GM21423 (cell line): ENCODE data around the gene VWA8.
"Not testable (repeated sequence)": the region's sequence is repeated elsewhere in the genome, so short reads cannot be mapped to it uniquely, and the experiment has no call there.

Source experiments
- ATAC-seq: cut with Tn5 transposase; IDR thresholded peaks from one replicate; pipeline ENCODE4 v1.9.1; 2021; ENCODE audit warnings: mild to moderate bottlenecking, moderate library complexity; ENCODE audit not compliant: unreplicated experiment

VWA8 gene

DNA sequence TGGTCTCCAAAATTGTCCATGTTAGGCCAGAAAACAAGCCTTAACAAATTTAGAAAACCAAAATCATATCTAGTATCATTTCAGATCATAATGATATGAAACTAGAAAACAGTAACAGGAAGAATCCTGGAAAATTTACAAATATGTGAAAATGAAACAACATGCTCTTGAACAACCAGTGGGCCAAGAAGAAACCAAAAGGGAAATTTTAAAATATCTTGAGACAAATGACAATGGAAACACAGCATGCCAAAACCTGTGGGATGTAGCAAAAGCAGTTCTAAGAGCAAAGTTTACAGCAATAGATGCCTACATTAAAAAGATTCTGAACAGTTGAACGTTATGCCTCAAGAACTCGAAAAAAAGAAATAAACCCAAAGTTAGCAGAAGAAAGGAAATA lies 32.6 kb downstream of the VWA8 start:
- ATAC-seq: no peak

DNA sequence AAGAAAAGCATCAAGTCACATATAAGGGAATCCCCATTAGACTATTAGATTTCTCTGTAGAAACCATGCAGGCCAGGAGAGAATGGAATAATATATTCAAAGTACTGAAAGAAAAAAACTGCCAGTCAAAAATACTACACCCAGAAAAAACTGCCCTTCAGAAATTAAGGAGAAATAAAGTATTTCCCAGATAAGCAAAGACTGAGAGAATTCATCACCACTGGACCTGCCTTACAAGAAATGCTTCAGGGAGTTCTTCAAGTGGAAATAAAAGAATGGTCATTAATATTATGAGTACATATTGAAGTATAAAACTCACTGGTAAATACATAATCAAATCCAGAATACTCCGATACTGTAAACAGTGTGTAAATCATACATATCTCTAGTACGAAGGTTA lies 35.9 kb downstream of the VWA8 start:
- no peak for ATAC-seq

DNA sequence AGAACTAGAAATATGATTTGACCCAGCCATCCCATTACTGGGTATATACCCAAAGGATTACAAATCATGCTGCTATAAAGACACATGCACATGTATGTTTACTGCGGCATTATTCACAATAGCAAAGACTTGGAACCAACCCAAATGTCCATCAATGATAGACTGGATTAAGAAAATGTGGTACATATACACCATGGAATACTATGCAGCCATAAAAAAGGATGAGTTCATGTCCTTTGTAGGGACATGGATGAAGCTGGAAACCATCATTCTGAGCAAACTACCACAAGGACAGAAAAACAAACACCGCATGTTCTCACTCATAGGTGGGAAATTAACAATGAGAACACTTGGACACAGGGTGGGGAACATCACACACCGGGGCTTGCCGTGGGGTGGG lies 38.0 kb downstream of the VWA8 start:
- not testable (repeated sequence) for ATAC-seq

DNA sequence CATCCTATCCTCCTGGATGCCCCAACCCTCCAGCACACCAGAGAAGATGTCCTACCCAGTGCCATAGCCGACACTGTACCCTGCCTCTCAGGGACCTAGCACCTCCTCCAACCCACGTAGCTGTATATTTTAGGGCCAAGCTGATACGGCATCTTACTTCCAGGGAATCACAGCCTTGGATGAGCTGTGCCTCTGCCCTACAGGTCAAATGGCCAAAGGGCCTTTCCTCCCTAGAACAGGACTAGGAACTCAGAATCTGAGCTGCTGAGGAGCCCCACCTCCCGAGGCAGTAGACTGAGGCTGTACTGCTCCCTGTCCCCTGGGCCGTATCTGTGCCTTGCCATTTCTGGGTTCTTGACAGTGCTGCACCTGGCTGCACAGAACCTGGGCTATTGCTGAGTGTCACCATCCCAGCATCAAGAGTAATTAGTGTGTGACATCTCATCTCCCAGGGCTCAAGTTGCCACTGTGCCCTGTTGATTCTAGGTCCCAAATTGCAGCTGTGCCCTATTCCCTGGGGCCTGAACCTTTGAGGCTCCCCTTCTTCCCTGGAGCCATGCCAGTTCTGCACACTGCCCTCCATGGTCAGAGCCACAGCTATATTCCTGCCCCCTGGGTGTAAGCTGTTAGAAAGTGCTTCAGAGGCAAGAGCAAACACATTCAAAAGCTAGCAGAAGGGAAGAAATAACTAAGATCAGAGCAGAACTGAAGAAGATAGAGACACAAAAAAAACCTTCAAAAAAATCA lies 41.0 kb downstream of the VWA8 start:
- ATAC-seq: no peak

DNA sequence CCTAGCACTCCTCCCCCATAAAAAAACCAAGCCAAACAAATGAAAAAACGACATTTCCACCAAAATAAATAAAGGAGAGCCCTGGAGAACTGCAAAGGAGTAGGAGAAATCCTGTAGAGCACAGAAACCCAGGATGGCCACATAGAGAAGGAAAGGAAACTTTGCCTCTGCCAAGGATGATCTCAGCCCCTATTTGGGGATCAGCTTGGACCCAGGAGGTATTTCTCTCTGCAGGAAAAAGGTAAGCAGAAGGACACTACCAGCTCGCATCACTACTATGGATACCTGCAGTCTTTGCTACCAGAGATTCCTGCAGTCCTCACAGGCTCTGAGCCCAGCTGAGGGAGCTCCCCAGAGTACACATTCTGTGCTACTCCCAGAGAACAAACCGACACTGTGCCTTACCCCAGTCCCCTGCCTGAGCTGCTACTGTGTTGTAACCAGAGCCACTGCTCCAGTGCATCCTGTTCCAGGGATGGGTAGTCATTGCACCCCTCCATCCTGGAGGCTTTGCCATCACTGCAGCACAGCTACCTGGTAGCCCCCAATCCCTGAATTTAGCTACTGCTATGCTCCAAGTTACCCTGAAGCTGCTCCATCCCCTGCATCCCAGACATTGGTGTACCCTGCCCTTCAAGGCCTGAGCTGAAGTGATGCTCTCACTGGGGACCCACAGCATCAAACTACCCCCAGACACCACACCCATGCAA lies 41.7 kb downstream of the VWA8 start:
- no peak for ATAC-seq

DNA sequence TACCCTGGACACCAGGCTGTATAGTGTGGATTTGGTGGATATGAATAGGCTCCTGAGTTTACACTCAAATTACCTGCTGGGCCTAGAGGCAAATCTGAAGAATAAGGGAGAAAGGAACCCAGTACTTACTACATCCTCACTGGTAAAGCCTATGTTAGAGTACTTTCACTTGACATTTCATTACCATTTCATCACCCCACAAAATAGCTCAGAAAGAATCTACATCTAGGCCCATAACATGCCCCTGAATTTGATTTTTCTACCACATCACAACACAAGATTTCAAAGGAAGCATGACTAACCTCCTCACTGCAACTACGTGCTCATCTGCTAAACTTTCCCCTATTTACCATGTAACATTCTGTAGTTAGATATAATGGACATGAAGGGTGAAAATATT lies 43.3 kb downstream of the VWA8 start:
- no peak for ATAC-seq

DNA sequence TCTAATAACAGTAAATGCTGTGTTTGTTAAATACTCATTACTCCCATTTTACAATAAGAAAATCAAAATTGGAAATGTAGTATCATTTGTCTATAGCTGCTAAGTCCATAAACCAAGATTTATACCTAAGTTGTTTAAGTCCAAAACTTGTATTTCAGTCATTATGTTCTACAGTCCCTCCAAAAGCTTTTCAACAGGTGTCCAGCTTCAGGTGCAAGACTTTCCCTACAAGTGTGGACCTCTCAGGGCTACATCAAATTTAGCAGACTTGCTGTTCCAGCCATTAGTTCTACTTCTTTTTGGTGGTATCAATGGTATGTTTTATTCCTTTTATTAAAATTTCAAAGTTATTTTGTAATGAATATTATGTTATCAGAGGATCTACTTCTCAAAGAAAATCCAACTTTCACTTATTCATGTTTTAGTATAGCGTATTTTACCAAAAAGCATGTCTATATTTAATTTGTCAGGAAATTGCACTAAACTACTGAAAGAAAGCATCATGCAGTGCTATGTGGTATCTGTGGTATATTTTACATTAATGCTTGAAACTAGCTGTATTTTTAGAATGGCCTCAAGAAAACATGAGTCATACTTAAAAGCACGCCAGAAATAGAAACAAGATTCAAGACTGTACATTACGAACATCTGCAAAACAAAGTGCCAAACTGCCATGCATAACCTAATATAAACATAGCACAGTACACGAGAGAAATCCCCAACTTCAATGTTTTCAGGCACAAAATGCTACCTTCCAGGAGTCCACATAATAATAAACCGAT lies 44.5 kb downstream of the VWA8 start:
- ATAC-seq: peak; percentile 92

DNA sequence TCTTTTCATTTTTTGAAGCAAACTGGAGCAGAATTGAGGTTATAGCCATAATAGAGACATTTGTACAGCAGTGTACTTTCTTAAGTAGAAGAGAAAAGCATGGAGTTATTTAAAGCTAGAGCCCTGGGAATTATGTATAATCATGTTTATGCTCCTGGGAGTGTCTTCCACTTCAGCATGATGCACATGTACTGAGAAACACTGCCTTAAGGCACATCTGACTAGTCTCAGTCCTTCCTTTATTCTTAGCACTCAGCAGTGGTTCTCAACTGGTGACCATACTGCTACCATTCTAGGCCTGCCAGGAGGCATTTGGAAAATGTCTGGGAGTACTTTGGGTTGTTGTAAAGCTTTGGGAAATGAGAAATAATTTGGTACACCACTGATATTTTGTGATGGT lies 45.8 kb downstream of the VWA8 start:
- ATAC-seq: no peak

DNA sequence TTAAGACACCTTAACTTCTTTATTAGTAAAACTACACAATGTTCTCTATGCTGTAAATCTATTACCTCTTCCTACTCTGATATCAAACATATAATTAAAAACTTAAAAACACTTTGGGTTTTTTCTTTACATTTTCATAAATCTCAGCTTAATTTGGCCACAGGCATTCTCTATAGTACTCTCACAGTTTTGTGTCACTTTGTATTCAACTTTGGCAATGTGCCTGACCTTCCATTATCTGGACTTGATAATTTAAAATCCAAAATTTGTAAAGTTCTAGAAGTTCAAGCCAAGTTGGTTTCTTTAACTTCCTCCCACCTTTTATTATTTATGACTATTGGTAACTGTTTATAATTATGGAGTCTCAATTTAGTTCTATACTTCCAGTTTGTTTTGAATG lies 46.4 kb downstream of the VWA8 start:
- no peak for ATAC-seq

DNA sequence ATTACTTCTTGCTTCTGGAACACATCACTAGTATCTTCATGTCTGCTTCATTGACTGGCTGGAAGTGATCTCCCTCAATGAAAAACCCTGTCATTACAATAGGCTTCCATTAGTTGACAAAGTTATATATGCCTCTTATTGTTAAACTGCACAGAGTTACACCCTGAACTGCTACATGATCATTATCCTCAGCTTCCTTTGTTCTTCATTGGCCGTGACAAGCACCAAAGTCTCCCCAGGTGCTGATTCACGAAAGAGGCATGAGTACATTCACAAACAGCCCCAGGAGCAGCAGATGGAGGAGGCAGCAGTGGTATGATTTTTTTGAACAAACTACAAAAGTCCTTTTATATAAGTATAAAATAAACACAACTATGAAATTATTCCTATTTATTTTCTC lies 51.4 kb downstream of the VWA8 start:
- ATAC-seq: no peak

DNA sequence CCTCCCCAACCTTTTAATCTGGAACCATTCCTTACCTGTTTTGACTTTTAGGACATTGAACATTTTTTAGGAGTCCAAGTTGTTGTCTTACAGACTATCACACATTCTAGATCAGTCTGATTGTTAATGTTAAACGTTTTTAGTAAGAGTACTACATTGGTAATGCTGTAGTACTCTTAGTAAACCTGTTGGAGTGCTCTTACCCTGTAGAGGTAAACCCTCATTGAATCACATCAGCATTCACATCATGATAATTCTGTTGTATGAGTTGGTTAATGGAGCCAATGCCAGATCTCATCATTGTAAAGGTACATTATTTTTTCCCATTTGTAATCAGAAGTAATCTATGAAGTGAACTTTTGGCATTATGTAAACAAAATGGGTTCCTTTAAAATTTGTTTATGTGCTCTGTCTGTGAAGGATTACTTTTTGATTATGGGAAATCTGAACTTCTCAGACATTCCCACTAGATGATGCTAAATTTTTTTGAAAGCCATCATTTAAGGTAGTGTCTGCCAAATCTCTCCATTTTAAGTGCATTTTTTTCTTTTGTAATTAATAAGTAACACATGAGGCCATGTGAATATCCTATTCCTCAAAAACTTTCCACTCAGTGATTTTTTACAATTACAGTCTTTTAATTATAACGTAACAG lies 55.2 kb downstream of the VWA8 start:
- peak; percentile 79 for ATAC-seq

DNA sequence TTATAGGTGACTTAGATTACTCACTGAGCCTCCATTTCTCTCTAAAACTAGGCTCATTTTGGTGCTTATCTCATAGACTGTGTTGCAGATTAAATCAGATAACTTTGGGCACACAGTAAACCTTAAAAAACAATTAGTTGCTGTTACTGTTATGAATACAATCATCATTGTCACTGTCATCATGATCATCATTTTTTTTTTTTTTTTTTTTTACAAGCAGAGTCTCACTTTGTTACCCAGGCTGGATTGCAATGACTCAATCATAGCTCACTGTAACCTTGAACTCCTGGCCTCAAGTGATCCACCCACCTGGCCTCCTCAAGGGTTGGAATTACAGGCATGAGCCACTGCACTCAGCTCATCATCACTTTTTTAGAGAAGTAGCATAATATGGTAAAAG lies 60.0 kb downstream of the VWA8 start:
- no peak for ATAC-seq

DNA sequence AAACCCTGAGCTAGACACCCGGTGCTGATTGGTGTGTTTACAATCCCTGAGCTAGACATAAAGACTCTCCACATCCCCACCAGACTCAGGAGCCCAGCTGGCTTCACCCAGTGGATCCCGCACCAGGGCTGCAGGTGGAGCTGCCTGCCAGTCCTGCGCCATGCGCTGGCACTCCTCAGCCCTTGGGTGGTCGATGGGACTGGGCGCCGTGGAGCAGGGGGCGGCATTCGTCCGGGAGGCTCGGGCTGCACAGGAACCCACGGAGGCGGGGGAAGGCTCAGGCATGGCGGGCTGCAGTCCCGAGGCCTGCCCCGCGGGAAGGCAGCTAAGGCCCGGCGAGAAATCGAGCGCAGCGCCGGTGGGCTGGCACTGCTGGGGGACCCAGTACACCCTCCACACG lies 62.5 kb downstream of the VWA8 start:
- ATAC-seq: not testable (repeated sequence)

DNA sequence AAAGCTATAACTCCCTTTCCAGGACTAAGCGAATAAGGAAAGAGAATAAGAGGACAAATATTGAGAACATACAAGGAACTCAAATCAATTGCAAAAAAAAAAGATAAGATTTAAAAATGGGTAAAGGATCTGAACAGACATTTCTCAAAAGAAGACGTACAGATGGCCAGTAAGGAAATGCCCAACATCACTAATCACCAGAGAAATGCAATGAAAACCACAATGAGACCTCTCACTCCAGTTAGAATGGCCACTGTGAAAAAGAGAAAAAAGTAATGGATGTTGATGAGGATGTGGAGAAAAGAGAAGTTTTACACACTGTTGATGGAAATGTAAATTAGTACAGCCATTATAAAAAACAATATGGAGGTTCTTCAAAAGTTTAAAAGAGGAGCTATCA lies 63.8 kb downstream of the VWA8 start:
- ATAC-seq: no peak

DNA sequence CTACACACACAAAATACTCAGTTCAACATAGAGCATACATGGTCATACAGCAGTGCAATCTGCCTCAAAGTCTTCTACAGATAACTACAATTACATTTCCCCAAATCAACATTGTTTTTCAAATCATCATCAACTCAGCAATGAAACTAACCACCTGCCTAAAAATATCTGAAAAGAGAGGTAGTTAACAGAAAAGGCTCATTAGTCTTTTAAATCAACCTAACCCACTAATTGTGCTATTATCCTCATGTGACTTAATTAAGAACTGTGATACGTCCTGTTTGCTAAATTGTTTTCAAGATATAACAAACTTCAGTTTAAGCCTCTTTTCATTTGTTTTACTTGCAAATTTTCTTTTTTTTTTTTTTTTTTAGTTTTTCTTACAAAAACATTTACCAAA lies 65.4 kb downstream of the VWA8 start:
- ATAC-seq: no peak

DNA sequence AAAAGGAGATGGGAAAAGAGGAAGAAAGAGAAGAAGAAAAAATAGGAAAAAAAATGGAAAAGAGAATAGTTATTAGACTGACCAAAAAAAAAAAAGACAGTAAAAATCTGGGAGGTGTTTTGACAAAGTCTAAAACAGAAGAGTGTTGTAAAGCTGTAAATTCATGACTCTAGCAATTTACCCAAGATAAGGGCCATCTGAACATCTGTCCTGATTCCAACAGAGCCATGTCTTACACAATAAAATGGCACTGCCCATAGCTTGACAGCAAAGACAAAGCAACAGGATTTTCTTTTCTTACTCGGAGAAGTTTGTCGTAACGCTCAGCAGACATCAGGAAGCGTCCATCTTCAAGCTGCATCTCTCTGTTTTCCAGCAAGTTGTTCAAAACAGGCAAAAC lies 69.8 kb downstream of the VWA8 start:
- ATAC-seq: no peak

DNA sequence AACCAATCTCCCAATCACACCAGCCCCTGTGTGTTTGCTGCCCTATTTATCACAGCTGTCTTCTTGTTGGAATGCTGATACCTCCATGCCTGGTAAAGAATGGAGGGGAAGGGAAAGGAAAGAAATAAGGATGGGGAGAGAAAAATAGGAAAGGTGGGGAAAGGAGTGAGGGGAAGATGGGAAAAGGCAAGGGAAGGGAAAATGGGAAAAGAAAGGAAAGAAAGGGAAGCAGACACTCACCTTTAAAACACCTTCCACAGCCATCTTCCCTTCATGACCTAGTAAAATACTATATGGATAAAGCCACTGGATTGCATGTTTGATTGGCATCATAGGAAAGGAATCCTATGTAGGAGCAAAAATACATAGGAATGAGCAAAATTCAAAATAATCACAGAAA lies 77.8 kb downstream of the VWA8 start:
- no peak for ATAC-seq

DNA sequence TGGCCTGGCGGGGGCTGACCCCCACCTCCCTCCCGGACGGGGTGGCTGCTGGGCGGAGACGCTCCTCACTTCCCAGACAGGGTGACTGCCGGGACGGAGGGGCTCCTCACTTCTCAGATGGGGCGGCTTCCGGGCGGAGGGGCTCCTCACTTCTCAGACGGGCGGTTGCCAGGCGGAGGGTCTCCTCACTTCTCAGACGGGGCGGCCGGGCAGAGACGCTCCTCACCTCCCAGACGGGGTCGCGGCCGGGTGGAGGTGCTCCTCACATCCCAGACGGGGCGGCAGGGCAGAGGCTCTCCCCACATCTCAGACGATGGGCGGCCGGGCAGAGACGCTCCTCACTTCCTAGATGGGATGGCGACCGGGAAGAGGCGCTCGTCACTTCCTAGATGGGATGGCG lies 79.0 kb downstream of the VWA8 start:
- ATAC-seq: not testable (repeated sequence)

DNA sequence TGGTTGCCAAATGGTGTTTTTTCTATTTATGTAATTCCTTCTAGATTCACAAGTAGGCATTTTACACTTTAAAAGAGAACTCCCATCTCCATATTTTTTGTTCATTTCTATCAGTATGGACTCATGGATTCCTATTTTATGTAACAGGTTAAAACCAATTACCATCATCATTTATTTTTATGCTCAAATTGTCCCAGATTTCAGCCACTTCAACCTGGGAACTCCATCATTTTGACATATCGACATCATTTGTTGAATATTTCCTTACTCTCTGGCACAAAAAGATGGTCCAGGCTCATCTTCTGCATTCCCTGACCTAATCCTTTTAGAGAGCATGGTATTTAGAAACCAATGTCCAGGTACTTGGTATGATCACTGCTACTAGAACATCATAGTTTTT lies 79.9 kb downstream of the VWA8 start:
- no peak for ATAC-seq

DNA sequence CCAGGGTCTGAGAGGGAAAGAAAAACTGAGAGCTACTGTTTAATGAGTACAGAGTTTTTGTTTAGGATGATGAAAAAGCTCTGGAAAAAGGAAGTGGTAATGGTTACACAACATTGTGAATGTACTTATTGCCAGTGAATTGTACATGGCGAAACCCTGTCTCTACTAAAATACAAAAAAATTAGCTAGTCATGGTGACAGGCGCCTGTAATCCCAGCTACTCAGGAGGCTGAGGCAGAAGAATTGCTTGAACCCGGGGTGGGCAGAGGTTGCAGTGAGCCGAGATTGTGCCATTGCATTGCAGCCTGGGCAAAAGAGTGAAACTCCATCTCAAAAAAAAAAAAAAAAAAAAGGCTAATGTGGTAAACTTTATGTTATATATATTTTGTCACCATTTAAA lies 96.3 kb downstream of the VWA8 start:
- ATAC-seq: no peak

DNA sequence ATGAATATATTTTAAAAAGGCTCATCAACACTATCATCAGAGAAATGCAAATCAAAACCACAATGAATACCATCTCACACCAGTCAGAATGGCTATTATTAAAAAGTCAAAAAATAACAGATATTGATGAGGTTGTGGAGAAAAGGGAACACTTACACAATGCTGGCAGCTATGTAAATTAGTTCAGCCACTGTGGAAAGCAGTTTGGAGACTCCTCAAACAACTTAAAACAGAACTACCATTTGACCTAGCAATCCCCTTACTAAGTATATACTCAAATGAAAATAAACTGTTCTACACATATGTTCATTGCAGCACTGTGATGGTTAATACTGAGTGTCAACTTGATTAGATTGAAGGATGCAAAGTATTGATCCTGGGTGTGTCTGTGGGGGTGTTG lies 98.2 kb downstream of the VWA8 start:
- not testable (repeated sequence) for ATAC-seq
